Measurements from ENCODE around the gene BLTP1. TPM values are rescaled to one million over a fixed set of nuclear protein-coding genes. Genes with fewer than 3 reads are reported as not detected.

BLTP1 gene
- total RNA-seq, 2 experiments from 2014 or later, result 32.3 to 41.6 TPM

DNA sequence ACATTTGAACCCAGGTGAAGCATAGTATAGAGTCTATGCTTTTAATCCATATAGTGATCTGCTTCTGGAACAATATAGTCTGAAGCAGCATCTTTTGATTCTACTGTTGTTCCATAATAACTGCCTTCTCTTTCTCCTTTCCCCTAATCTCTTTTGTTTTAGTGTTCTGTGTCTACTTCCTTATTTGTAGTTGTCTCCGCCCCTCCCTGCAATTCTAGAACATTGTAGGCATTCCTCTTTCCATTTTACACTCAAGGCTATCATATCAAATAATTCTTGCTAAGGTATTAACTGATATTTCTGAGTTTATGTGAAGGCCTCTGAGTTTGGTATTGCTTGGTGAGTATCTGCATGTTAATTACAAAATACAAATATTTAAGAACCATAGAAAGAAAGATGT is 11.6 kb downstream of the BLTP1 start:
- no peaks in the 10 kb centered on the region for H4K20me1 ChIP-seq (ENCODE audit: insufficient read depth, low read length)
- H3K36me3 ChIP-seq (ENCODE audit: insufficient read depth, low read length), result peaks cover 6% of the 10 kb centered on the region; the same call in 1 of the 2 replicates
- no TSS peak for BruUV-seq (replicated peaks)
- H3K9me2 ChIP-seq (ENCODE audit: insufficient read depth, low read length), result no peaks in the 10 kb centered on the region
- H3K4me2 ChIP-seq (ENCODE audit: low read length), result no peak overlapping the region
- no peak overlapping the region for H2AFZ ChIP-seq (ENCODE audit: low read length)
- H3K4me1 ChIP-seq (ENCODE audit: insufficient read depth, low read length, poor library complexity, severe bottlenecking), result no peaks in the 10 kb centered on the region
- H3K9me3 ChIP-seq (ENCODE audit: low read length), result no peaks in the 10 kb centered on the region
- DNase-seq (ENCODE audit: low spot score), result no peak
- H3K4me3 ChIP-seq (ENCODE audit: low read depth, low read length, poor library complexity, severe bottlenecking), result no peak overlapping the region
- TF ChIP-seq CTCF (conservative IDR thresholded peaks at IDR 0.05; ENCODE audit: low read length), result no peak
- TF ChIP-seq EZH2phosphoT487 (IDR thresholded peaks at IDR 0.05; ENCODE audit: borderline replicate concordance, low read depth, low read length), result no peak
- no peak overlapping the region for H3K27ac ChIP-seq (ENCODE audit: low read depth, low read length, poor library complexity, severe bottlenecking)
- peaks cover 7% of the 10 kb centered on the region; the same call in 1 of the 2 replicates for H3K79me2 ChIP-seq (ENCODE audit: insufficient read depth, low read depth, low read length)
- intact Hi-C loops (cut with micrococcal nuclease; ENCODE audit: unreplicated experiment), result no loop called here
- POLR2A ChIA-PET, result no interaction called here
- CTCF ChIA-PET (ENCODE audit: unreplicated experiment), result no interaction called here

DNA sequence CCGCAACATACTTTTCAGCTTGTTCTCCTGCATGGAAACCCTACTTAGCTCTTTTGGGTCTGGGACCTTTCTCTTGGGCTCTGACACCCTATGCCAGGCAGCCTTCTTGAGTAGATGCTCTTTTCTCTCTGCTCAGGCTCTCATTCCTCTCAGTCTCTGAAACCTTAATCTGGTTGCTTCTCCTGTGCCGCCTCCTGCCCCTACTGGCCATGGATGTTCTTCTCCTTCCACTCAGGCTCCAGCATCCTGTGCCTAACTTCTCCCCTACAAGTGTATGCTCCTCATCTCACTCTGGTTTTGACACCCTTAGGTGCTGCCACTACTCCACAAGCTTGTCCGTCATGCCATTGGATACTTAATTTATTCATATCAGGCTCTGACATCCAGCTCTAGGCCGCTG is 15.2 kb downstream of the BLTP1 start:
- BruUV-seq (replicated peaks), result no TSS peak
- CTCF ChIA-PET (ENCODE audit: unreplicated experiment), result no interaction called here

More for the DNA sequence above, 15.2 kb downstream of the BLTP1 start:
- no peaks in the 10 kb centered on the region for H3K36me3 ChIP-seq (ENCODE audit: insufficient read depth, low read length)
- TF ChIP-seq CTCF (conservative IDR thresholded peaks at IDR 0.05; ENCODE audit: low read length) (no peak), EZH2phosphoT487 (IDR thresholded peaks at IDR 0.05; ENCODE audit: borderline replicate concordance, low read depth, low read length) (no peak)
- no peak overlapping the region for H3K27ac ChIP-seq (ENCODE audit: low read depth, low read length, poor library complexity, severe bottlenecking)
- H3K4me2 ChIP-seq (ENCODE audit: low read length), result no peak overlapping the region
- no peaks in the 10 kb centered on the region for H4K20me1 ChIP-seq (ENCODE audit: insufficient read depth, low read length)
- 0 out of 2 replicates have a peak, but pooled peaks cover 4% of the 10 kb centered on the region for H3K79me2 ChIP-seq (ENCODE audit: insufficient read depth, low read depth, low read length)
- intact Hi-C loops (cut with micrococcal nuclease; ENCODE audit: unreplicated experiment), result no loop called here
- no peaks in the 10 kb centered on the region for H3K9me3 ChIP-seq (ENCODE audit: low read length)
- DNase-seq (ENCODE audit: low spot score), result no peak
- no peaks in the 10 kb centered on the region for H3K9me2 ChIP-seq (ENCODE audit: insufficient read depth, low read length)
- no peak overlapping the region for H2AFZ ChIP-seq (ENCODE audit: low read length)
- POLR2A ChIA-PET, result interaction anchor here (0.7 to 1.1 kb wide), 2 partner anchors 10 to 30 kb away, joined by 3 read pairs; no protein-coding TSS in a partner anchor
- H3K4me1 ChIP-seq (ENCODE audit: insufficient read depth, low read length, poor library complexity, severe bottlenecking), result no peaks in the 10 kb centered on the region
- H3K4me3 ChIP-seq (ENCODE audit: low read depth, low read length, poor library complexity, severe bottlenecking), result no peak overlapping the region
